Colonic mucosa (tissue), 4 donors: ENCODE results near the gene DAND5. TPM values are rescaled to one million over a fixed set of nuclear protein-coding genes. Genes with fewer than 3 reads are reported as not detected.
A peak's percentile ranks its signal among the peaks of the same experiment; 100 is the strongest.

Source experiments
- DNase-seq: peaks from one replicate; pipeline ENCODE4 v3.0.0-alpha.2; 2020
- H3K27ac ChIP-seq: fragments of 200-600 bp; one replicate; pipeline ENCODE4 v1.8.0; 2021
- H3K27me3 ChIP-seq: fragments of 200-600 bp; one replicate; pipeline ENCODE4 v1.8.0; 2021
- H3K36me3 ChIP-seq: fragments of 200-600 bp; one replicate; pipeline ENCODE4 v1.8.0; 2021
- H3K4me1 ChIP-seq: fragments of 200-600 bp; one replicate; pipeline ENCODE4 v1.8.0; 2021; ENCODE audit warnings: mild to moderate bottlenecking
- H3K4me3 ChIP-seq: fragments of 200-600 bp; one replicate; pipeline ENCODE4 v1.8.0; 2021
- H3K9ac ChIP-seq, 2 donors: one replicate each; pipeline ENCODE4 v1.7.0; 2013; ENCODE audit warnings: control low read depth in 2 of 2, low read depth in 2 of 2, low read length in 2 of 2
- H3K9me3 ChIP-seq: fragments of 200-600 bp; one replicate; pipeline ENCODE4 v1.8.0; 2021
- CTCF ChIP-seq: fragments of 200-600 bp; IDR thresholded peaks from one replicate; pipeline ENCODE4 v1.8.0; 2022; ENCODE audit warnings: antibody characterized with exemption, mild to moderate bottlenecking
- intact Hi-C: fragments of 100-400 bp; cut with DNase I; formaldehyde crosslinking; loops from one replicate; pipeline ENCODE4 v1.14.1; 2022
- total RNA-seq, 2 donors: library from RNA; stranded (reverse); fragmentation: NEBNext Ultra II Directional in 1 of 2; extraction: Animal tissue kit (Norgen Biotek cat#: 25700) in 1 of 2; gene quantifications; one replicate each; pipeline ENCODE4 v1.2.1, GENCODE V29; 2021
- donor health status: healthy.
- donor health status: DM: no; HTN: no; CAD: no.
- donor health status: DM: no; HTN: no; CAD: no.

Gene DAND5
- total RNA-seq, result under 1 TPM; 0.19 to 0.27 TPM

GRCh38 chr19:12969292-12969988 lies at the start of gene DAND5:
Gene DAND5, plus strand, starts transcription at chr19:12969576. Its CDS starts 85 bp downstream, at chr19:12969661.
- no peak within 1 kb of the TSS for H3K9ac ChIP-seq
- intact Hi-C loops, result no loop called here
- peaks cover 3% of the 10 kb centered on the region for H3K4me1 ChIP-seq
- no peaks in the 10 kb centered on the region for H3K9me3 ChIP-seq
- H3K27ac ChIP-seq, result no peak within 1 kb of the TSS
- TF ChIP-seq CTCF, result no peak
- H3K36me3 ChIP-seq, result no peaks in the 10 kb centered on the region
- DNase-seq, result no peak
- no peaks in the 10 kb centered on the region for H3K27me3 ChIP-seq
- no peak within 1 kb of the TSS for H3K4me3 ChIP-seq

- H3K4me1 ChIP-seq, result no peaks in the 10 kb centered on the region
- H3K36me3 ChIP-seq, result peaks cover 11% of the 10 kb centered on the region
- H3K9ac ChIP-seq, result no peak overlapping the region
- no peak overlapping the region for H3K27ac ChIP-seq
- H3K9me3 ChIP-seq, result no peaks in the 10 kb centered on the region
- intact Hi-C loops, result no loop called here
- H3K27me3 ChIP-seq, result no peaks in the 10 kb centered on the region
- H3K4me3 ChIP-seq, result no peak overlapping the region
- DNase-seq, result peak; percentile 25
- no peak for TF ChIP-seq CTCF
Observed at GRCh38 chr19:12921047-12921446, 48.3 kb upstream of the DAND5 start.

- Histone ChIP-seq H3K27ac (no peak overlapping the region), H3K27me3 (no peaks in the 10 kb centered on the region), H3K9ac (no peak overlapping the region), H3K36me3 (peaks cover 11% of the 10 kb centered on the region), H3K4me1 (no peaks in the 10 kb centered on the region), H3K4me3 (no peak overlapping the region), H3K9me3 (no peaks in the 10 kb centered on the region)
- no peak for DNase-seq
- intact Hi-C loops, result no loop called here
- no peak for TF ChIP-seq CTCF
Observed at GRCh38 chr19:12922959-12923358, 46.4 kb upstream of the DAND5 start.

- no peaks in the 10 kb centered on the region for H3K4me1 ChIP-seq
- no peak overlapping the region for H3K27ac ChIP-seq
- H3K27me3 ChIP-seq, result no peaks in the 10 kb centered on the region
- no peak for DNase-seq
- intact Hi-C loops, result no loop called here
- no peak overlapping the region for H3K4me3 ChIP-seq
- no peaks in the 10 kb centered on the region for H3K9me3 ChIP-seq
- no peak for TF ChIP-seq CTCF
- H3K36me3 ChIP-seq, result peaks cover 11% of the 10 kb centered on the region
- no peak overlapping the region for H3K9ac ChIP-seq
Observed at GRCh38 chr19:12924621-12925310, 44.6 kb upstream of the DAND5 start.

DNA sequence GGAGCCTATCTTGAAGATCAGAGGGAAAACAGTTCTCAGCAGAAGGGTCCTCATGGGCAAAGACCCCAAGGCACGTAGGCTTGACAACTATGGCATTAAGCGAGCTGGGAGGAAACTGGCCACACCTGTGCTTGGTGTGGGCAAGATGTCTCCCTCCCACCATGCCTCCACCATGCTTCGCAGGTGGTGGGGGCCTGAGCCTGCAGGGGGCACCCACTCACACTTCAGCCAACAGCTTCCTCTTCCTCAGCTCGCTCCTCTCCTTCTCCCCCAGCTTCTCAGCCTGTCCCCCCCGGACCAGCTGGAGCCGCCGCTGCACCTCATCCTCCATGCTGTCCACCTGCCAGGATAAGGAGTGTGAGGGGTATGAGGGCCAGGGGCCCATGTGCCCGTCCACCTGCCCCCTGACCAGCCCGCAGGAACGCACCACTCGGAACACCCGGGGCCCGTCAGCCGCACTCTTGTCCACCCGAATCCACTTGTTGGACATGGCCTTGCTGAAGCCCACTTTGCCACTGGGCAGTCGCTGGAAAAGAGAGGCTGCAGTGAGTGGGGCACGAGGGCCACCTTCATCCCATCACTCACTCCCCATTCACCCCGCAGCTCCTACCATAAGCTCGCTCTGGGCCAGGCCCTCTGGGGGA lies 39.3 kb upstream of the DAND5 start:
- no peak for DNase-seq
- Histone ChIP-seq H3K27me3 (no peaks in the 10 kb centered on the region), H3K36me3 (no peaks in the 10 kb centered on the region), H3K9ac (no peak overlapping the region), H3K9me3 (no peaks in the 10 kb centered on the region), H3K4me3 (no peak overlapping the region), H3K4me1 (peaks cover 6% of the 10 kb centered on the region), H3K27ac (no peak overlapping the region)
- no peak for TF ChIP-seq CTCF
- intact Hi-C loops, result no loop called here
